CD4-positive, alpha-beta T cell treated with Interleukin-6 at 100 ng/mL for 8 hours (primary cell): Measurements from ENCODE around the gene ZNF609.
A peak's percentile ranks its signal among the peaks of the same experiment; 100 is the strongest.

Source experiments
- DNase-seq: peaks from one replicate; pipeline ENCODE4 v3.0.0-alpha.2; 2020; ENCODE audit warnings: mixed read lengths, low spot score

Gene ZNF609

GRCh38 chr15:64697911-64698369 lies 237.6 kb downstream of the ZNF609 start:
- DNase-seq: no peak

GRCh38 chr15:64698823-64699222 lies 238.4 kb downstream of the ZNF609 start:
- DNase-seq: no peak

GRCh38 chr15:64699751-64700388 lies 239.5 kb downstream of the ZNF609 start:
- no peak for DNase-seq

GRCh38 chr15:64701051-64701450 lies 240.7 kb downstream of the ZNF609 start:
- no peak for DNase-seq

GRCh38 chr15:64701482-64702184 lies 241.3 kb downstream of the ZNF609 start:
- DNase-seq: no peak

- DNase-seq: peak; percentile 94
These were observed 242.6 kb downstream of the ZNF609 start for GRCh38 chr15:64702816-64703631.

GRCh38 chr15:64703632-64703959 lies 243.2 kb downstream of the ZNF609 start:
- DNase-seq: no peak

- no peak for DNase-seq
These were observed 244.6 kb downstream of the ZNF609 start for GRCh38 chr15:64705006-64705405.

GRCh38 chr15:64706011-64706911 lies 245.9 kb downstream of the ZNF609 start:
- no peak for DNase-seq

- no peak for DNase-seq
These were observed 250.5 kb downstream of the ZNF609 start for GRCh38 chr15:64710676-64711428.

GRCh38 chr15:64712353-64712752 lies 252.0 kb downstream of the ZNF609 start:
- no peak for DNase-seq

GRCh38 chr15:64713592-64713991 lies 253.2 kb downstream of the ZNF609 start:
- DNase-seq: no peak

GRCh38 chr15:64716452-64716851 lies 256.1 kb downstream of the ZNF609 start:
- no peak for DNase-seq

- no peak for DNase-seq
These were observed 256.8 kb downstream of the ZNF609 start for GRCh38 chr15:64717130-64717529.

GRCh38 chr15:64717735-64718495 lies 257.5 kb downstream of the ZNF609 start:
- DNase-seq: peak; percentile 24

- DNase-seq: no peak
These were observed 259.8 kb downstream of the ZNF609 start for GRCh38 chr15:64720188-64720587.

- DNase-seq: no peak
These were observed 269.8 kb downstream of the ZNF609 start for GRCh38 chr15:64730151-64730550.

GRCh38 chr15:64731012-64731804 lies 270.8 kb downstream of the ZNF609 start:
- DNase-seq: peak; percentile 82

GRCh38 chr15:64731805-64732151 lies 271.4 kb downstream of the ZNF609 start:
- no peak for DNase-seq
